Testis (tissue), 3 donors: ENCODE measurements around the gene C2orf81. TPM values are rescaled to one million over a fixed set of nuclear protein-coding genes. Genes with fewer than 3 reads are reported as not detected.

Experiments used
- DNase-seq: peaks from one replicate; pipeline ENCODE4 v3.0.0-alpha.2; 2019
- H3K27ac ChIP-seq, 2 donors: fragments of 200-600 bp; sonication (generic); one replicate each; pipeline ENCODE4 v1.5.1; 2019
- H3K27me3 ChIP-seq: fragments of 200-600 bp; sonication (generic); one replicate; pipeline ENCODE4 v1.5.1; 2019
- H3K36me3 ChIP-seq: fragments of 200-600 bp; sonication (generic); one replicate; pipeline ENCODE4 v1.5.1; 2017; ENCODE audit warnings: low read depth; ENCODE audit errors: missing control alignments
- H3K4me1 ChIP-seq: fragments of 200-600 bp; sonication (generic); one replicate; pipeline ENCODE4 v1.5.1; 2019
- H3K4me3 ChIP-seq, 2 donors: fragments of 200-600 bp; sonication (generic); one replicate each; pipeline ENCODE4 v1.5.1; 2017 to 2019
- H3K9me3 ChIP-seq: fragments of 200-600 bp; sonication (generic); one replicate; pipeline ENCODE4 v1.5.1; 2017
- CTCF ChIP-seq, 3 experiments: fragments of 450-650 bp in 2 of 3; fragments of 200-600 bp in 1 of 3; sonication (generic) in 1 of 3; IDR thresholded peaks; one replicate each; pipeline ENCODE4 v1.5.1; 2016 to 2019; ENCODE audit warnings: antibody characterized with exemption in 3 of 3, mild to moderate bottlenecking in 2 of 3, moderate library complexity in 1 of 3
- POLR2A ChIP-seq: fragments of 450-650 bp; IDR thresholded peaks from one replicate; pipeline ENCODE4 v1.6.1; 2017; ENCODE audit warnings: antibody characterized with exemption, mild to moderate bottlenecking, moderate library complexity
- WGBS, 2 donors: methylation state at CpG; one replicate each; pipeline ENCODE4 v1.1.5; 2018; 5-methylcytosine and 5-hydroxymethylcytosine counted together
- intact Hi-C: fragments of 100-400 bp; cut with DNase I; formaldehyde crosslinking; loops from one replicate; pipeline ENCODE4 v1.15.1; 2023; ENCODE audit warnings: low total_unique reads
- polyA plus RNA-seq: library from polyadenylated mRNA; stranded (reverse); fragments of 350-450 nt; fragmentation: Illumina TruSeq; extraction: RNeasy Lipid Tissue Mini Kit (QIAGEN cat#74804); gene quantifications from one replicate; pipeline ENCODE4 v1.2.3, GENCODE V29; 2014; ENCODE audit warnings: low read depth, low replicate concordance; ENCODE audit not compliant: insufficient read depth
- total RNA-seq, 2 donors: library from RNA; depleted of rRNA; stranded (reverse); fragments of >200 nt; gene quantifications; one replicate each; pipeline ENCODE4 v1.2.3, GENCODE V29; 2016

The C2orf81 gene
- total and polyA plus RNA-seq, 3 donors from 2014 or later: 10.4 to 23.1 (median 15.7) TPM

DNA sequence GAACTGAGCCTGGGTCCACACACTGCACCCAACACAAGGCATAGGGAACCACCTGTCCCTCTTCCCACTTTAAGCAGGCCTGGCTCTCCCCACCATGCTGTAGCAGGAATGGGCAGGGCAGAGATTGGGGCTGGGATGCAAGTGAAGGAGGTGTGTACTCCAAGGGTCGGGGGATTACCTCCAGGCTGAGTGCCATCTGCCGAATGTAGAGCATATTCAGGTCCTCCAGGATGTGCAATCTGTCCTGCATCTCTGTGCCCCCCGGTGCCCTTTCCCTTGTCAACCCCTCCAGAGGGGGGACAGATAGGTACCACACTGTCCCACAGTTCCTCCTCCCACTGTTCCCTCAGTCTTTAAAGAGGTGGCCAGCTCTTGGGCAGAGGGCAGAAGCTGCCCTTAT is 18.0 kb upstream of the C2orf81 start:
- Histone ChIP-seq H3K4me3 (peak overlapping the region; percentile 39 to 66), H3K4me1 (peaks cover 30% of the 10 kb centered on the region), H3K9me3 (no peaks in the 10 kb centered on the region), H3K27me3 (no peaks in the 10 kb centered on the region), H3K27ac (peak overlapping the region; percentile 84 to 86), H3K36me3 (no peaks in the 10 kb centered on the region)
- intact Hi-C loops: no loop called here
- DNase-seq: no peak
- TF ChIP-seq CTCF (IDR thresholded peaks at IDR 0.05): no peak
- no peak for TF ChIP-seq POLR2A
- 21 to 29% methylated on average over 3 of the region's 3 CpGs for WGBS, 2 donors

GRCh38 chr2:74438248-74438647 is 16.8 kb upstream of the C2orf81 start:
- Histone ChIP-seq H3K4me3 (no peak overlapping the region), H3K4me1 (peaks cover 30% of the 10 kb centered on the region), H3K9me3 (no peaks in the 10 kb centered on the region), H3K27me3 (no peaks in the 10 kb centered on the region), H3K27ac (no peak overlapping the region), H3K36me3 (no peaks in the 10 kb centered on the region)
- DNase-seq: no peak
- intact Hi-C loops: no loop called here
- WGBS, 2 donors: 87 to 90% methylated on average over 1 of the region's 1 CpG
- no peak for TF ChIP-seq CTCF (IDR thresholded peaks at IDR 0.05)
- TF ChIP-seq POLR2A: no peak

GRCh38 chr2:74436848-74437695 is 15.7 kb upstream of the C2orf81 start:
- H3K27ac ChIP-seq: no peak overlapping the region
- no peaks in the 10 kb centered on the region for H3K27me3 ChIP-seq
- no peaks in the 10 kb centered on the region for H3K9me3 ChIP-seq
- 59 to 67% methylated on average over 6 of the region's 6 CpGs for WGBS, 2 donors
- intact Hi-C loops: no loop called here
- no peak overlapping the region for H3K4me3 ChIP-seq
- DNase-seq: no peak
- H3K36me3 ChIP-seq: no peaks in the 10 kb centered on the region
- TF ChIP-seq CTCF (IDR thresholded peaks at IDR 0.05) (no peak), POLR2A (no peak)
- H3K4me1 ChIP-seq: peaks cover 28% of the 10 kb centered on the region

- intact Hi-C loops: no loop called here
- Histone ChIP-seq H3K27ac (no peak overlapping the region), H3K36me3 (no peaks in the 10 kb centered on the region), H3K27me3 (no peaks in the 10 kb centered on the region), H3K4me1 (peaks cover 19% of the 10 kb centered on the region), H3K9me3 (no peaks in the 10 kb centered on the region), H3K4me3 (peak overlapping the region in 1 of 2 donors; percentile 33)
- DNase-seq: no peak
- no peak for TF ChIP-seq POLR2A
- no peak for TF ChIP-seq CTCF (IDR thresholded peaks at IDR 0.05)
- WGBS, 2 donors: 47 to 51% methylated on average over 32 to 41 of the region's 43 CpGs
Measured at GRCh38 chr2:74436111-74436805, 14.8 kb upstream of the C2orf81 start.
